ENCODE data around the gene RABGAP1L.

- TF ChIP-seq FOXA1 (IDR thresholded peaks at IDR 0.05) (no peak), ZBTB33 (IDR thresholded peaks at IDR 0.05) (no peak), CTCF (IDR thresholded peaks at IDR 0.05; ENCODE audit: low read depth, low read length, missing input control) (no peak), EGR1 (IDR thresholded peaks at IDR 0.05; ENCODE audit: low read depth in 2 of 2) (no peak)
These were observed 593.8 kb downstream of the RABGAP1L start for GRCh38 chr1:174753131-174753530.

All from liver (tissue), 3 donors.